HepG2 (cell line): ENCODE results near the gene AGER. TPM values are rescaled to one million over a fixed set of nuclear protein-coding genes. Genes with fewer than 3 reads are reported as not detected.

Experiments used
- ATF4 ChIP-seq, 2 experiments: fragments of 450-650 bp in 1 of 2; sonication (generic) in 1 of 2; formaldehyde crosslinking; IDR thresholded peaks; 2 replicates each; pipeline versions ENCODE4 v1.5.0 to v1.8.0; 2020 to 2022; ENCODE audit warnings: mild to moderate bottlenecking in 1 of 2, missing genetic modification reagents in 1 of 2
- EP300 ChIP-seq, 3 experiments: sonication (generic) in 1 of 3; formaldehyde crosslinking in 1 of 3; IDR thresholded peaks; 2 replicates each; pipeline versions ENCODE4 v1.5.1 to v1.6.1; 2011 to 2020; ENCODE audit warnings: low read depth in 2 of 3, low read length in 2 of 3, borderline replicate concordance in 1 of 3, improper control_type of control experiment in 1 of 3, mild to moderate bottlenecking in 1 of 3, missing genetic modification reagents in 1 of 3, moderate library complexity in 1 of 3
- ETS1 ChIP-seq: sonication (generic); formaldehyde crosslinking; IDR thresholded peaks from 2 replicates; pipeline ENCODE4 v1.4.0; 2020; ENCODE audit warnings: missing genetic modification reagents
- HIVEP1 ChIP-seq: sonication (generic); formaldehyde crosslinking; IDR thresholded peaks from 2 replicates; pipeline ENCODE4 v1.4.0; 2020; ENCODE audit warnings: mild to moderate bottlenecking, missing genetic modification reagents
- HOXA3 ChIP-seq: sonication (generic); formaldehyde crosslinking; IDR thresholded peaks from 2 replicates; pipeline ENCODE4 v1.5.0; 2020; ENCODE audit warnings: missing genetic modification reagents
- HOXA7 ChIP-seq: sonication (generic); formaldehyde crosslinking; IDR thresholded peaks from 2 replicates; pipeline ENCODE4 v1.8.1; 2022; ENCODE audit warnings: mild to moderate bottlenecking, missing genetic modification reagents, moderate library complexity
- IRF9 ChIP-seq: sonication (generic); formaldehyde crosslinking; IDR thresholded peaks from 2 replicates; pipeline ENCODE4 v1.8.0; 2022; ENCODE audit warnings: missing genetic modification reagents, mild to moderate bottlenecking, borderline replicate concordance
- LCORL ChIP-seq, 2 experiments: fragments of 450-650 bp in 1 of 2; sonication (generic) in 1 of 2; formaldehyde crosslinking in 1 of 2; IDR thresholded peaks; 2 replicates each; pipeline versions ENCODE4 v1.5.0 to v1.6.1; 2017 to 2020; ENCODE audit warnings: antibody characterized with exemption in 1 of 2, missing genetic modification reagents in 1 of 2
- MAX ChIP-seq: IDR thresholded peaks from 2 replicates; pipeline ENCODE4 v1.6.1; 2012; ENCODE audit warnings: inconsistent platforms
- MIER2 ChIP-seq: IDR thresholded peaks from 2 replicates; pipeline ENCODE4 v1.6.1; 2016; ENCODE audit warnings: missing biosample characterization, missing genetic modification reagents
- NBN ChIP-seq: fragments of 450-650 bp; conservative IDR thresholded peaks from 2 replicates; pipeline ENCODE4 v1.6.1; 2017
- NFIB ChIP-seq: sonication (generic); formaldehyde crosslinking; IDR thresholded peaks from 2 replicates; pipeline ENCODE4 v1.9.0; 2021; ENCODE audit warnings: missing genetic modification reagents, mild to moderate bottlenecking, borderline replicate concordance
- NR2C2 ChIP-seq: sonication (generic); formaldehyde crosslinking; IDR thresholded peaks from 2 replicates; pipeline ENCODE4 v1.4.0; 2020; ENCODE audit warnings: missing genetic modification reagents, mild to moderate bottlenecking, moderate library complexity, borderline replicate concordance
- PCBP1 ChIP-seq: fragments of 200-400 bp; formaldehyde crosslinking; IDR thresholded peaks from 2 replicates; pipeline ENCODE4 v1.6.1; 2017; ENCODE audit warnings: mild to moderate bottlenecking, low read depth, low read length, borderline replicate concordance
- REL ChIP-seq: sonication (generic); formaldehyde crosslinking; conservative IDR thresholded peaks from 2 replicates; pipeline ENCODE4 v1.8.0; 2022; ENCODE audit warnings: mild to moderate bottlenecking, missing genetic modification reagents, moderate library complexity
- SALL1 ChIP-seq: sonication (generic); formaldehyde crosslinking; IDR thresholded peaks from 2 replicates; pipeline ENCODE4 v1.8.0; 2022; ENCODE audit warnings: mild to moderate bottlenecking, missing genetic modification reagents
- THAP9 ChIP-seq: sonication (generic); formaldehyde crosslinking; IDR thresholded peaks from 2 replicates; pipeline ENCODE4; 2020; ENCODE audit warnings: missing genetic modification reagents, mild to moderate bottlenecking, borderline replicate concordance
- THYN1 ChIP-seq: sonication (generic); formaldehyde crosslinking; IDR thresholded peaks from 2 replicates; pipeline ENCODE4 v1.8.1; 2023; ENCODE audit warnings: low read depth, mild to moderate bottlenecking, moderate library complexity, missing genetic modification reagents, borderline replicate concordance
- ZNF468 ChIP-seq: sonication (generic); formaldehyde crosslinking; IDR thresholded peaks from 2 replicates; pipeline ENCODE4 v1.8.0; 2022; ENCODE audit warnings: mild to moderate bottlenecking, moderate library complexity, missing genetic modification reagents
- ZNF639 ChIP-seq: conservative IDR thresholded peaks from 2 replicates; pipeline ENCODE4 v1.6.1; 2018; ENCODE audit warnings: missing genetic modification reagents
- polyA plus RNA-seq, 8 experiments: library from polyadenylated mRNA; depleted of rRNA in 3 of 8; stranded (reverse) in 7 of 8; unstranded in 1 of 8; fragments of >200 nt; fragmentation: Illumina TruSeq in 4 of 8; extraction: Trizol in 4 of 8; gene quantifications; 2 replicates each; pipeline versions ENCODE4 v1.2.1 to v1.2.3, GENCODE V29; 2011 to 2016; ENCODE audit warnings: low read depth in 4 of 8, missing spikeins in 1 of 8, mixed read lengths in 1 of 8; ENCODE audit not compliant: insufficient read depth in 1 of 8
- total RNA-seq, 5 experiments: library from RNA; depleted of rRNA; stranded (reverse); fragments of >200 nt; fragmentation: Illumina TruSeq; extraction: Trizol; gene quantifications; 2 replicates each; pipeline ENCODE4 v1.2.3, GENCODE V29; 2016; ENCODE audit warnings: low read depth in 1 of 5

The AGER gene
- total and polyA plus RNA-seq, 2 of the 13 experiments (the other 11 are each of a cell fraction or from before 2014, with no cell fraction given), result 1.9 to 5.1 TPM

- peak; percentile 63; the same call in 1 of the 2 replicates for TF ChIP-seq HOXA3 (CRISPR knock-in tag)
- TF ChIP-seq REL (CRISPR knock-in tag), result peak; percentile 18; the same call in 1 of the 2 replicates
- TF ChIP-seq PCBP1, result peak; percentile 99
- 0 out of 2 replicates have a peak, but pooled peaks have one; percentile 48 for TF ChIP-seq ETS1 (CRISPR knock-in tag)
- peak; percentile 69; the same call in 1 of the 2 replicates for TF ChIP-seq SALL1
- TF ChIP-seq LCORL (IDR thresholded peaks at IDR 0.05), result no peak
- TF ChIP-seq LCORL (CRISPR knock-in tag; IDR thresholded peaks at IDR 0.05), result peak; percentile 66; the same call in 1 of the 2 replicates
- TF ChIP-seq IRF9 (CRISPR knock-in tag), result peak; percentile 96; the same call in 1 of the 2 replicates
- TF ChIP-seq HIVEP1, result peak; percentile 83
- no peak for TF ChIP-seq NFIB (CRISPR knock-in tag)
- no peak; the same call in 1 of the 2 replicates for TF ChIP-seq MAX
- no peak for TF ChIP-seq MIER2 (CRISPR knock-in tag)
- TF ChIP-seq THYN1 (CRISPR knock-in tag), result no peak
- peak; percentile 43; the same call in 1 of the 2 replicates for TF ChIP-seq THAP9 (CRISPR knock-in tag)
- TF ChIP-seq NBN, result no peak
- TF ChIP-seq HOXA7 (CRISPR knock-in tag), result no peak
- peak in 1 of 2 experiments; percentile 24; a peak in 1 of 4 replicates for TF ChIP-seq EP300 (IDR thresholded peaks at IDR 0.05; ENCODE audit: low read depth in 2 of 2, low read length in 2 of 2)
- no peak for TF ChIP-seq EP300 (CRISPR knock-in tag; IDR thresholded peaks at IDR 0.05; ENCODE audit: borderline replicate concordance)
- TF ChIP-seq ZNF639 (CRISPR knock-in tag), result peak; percentile 11; the same call in 1 of the 2 replicates
- TF ChIP-seq NR2C2 (CRISPR knock-in tag), result peak; percentile 69
- no peak for TF ChIP-seq ZNF468
- no peak for TF ChIP-seq ATF4 (CRISPR knock-in tag; IDR thresholded peaks at IDR 0.05)
Observed at GRCh38 chr6:32175711-32176475, 8.2 kb downstream of the AGER start, which contains the start of gene AGPAT1 (continued).
